Endothelial cell of umbilical vein (primary cell): Measurements from ENCODE around the gene SH3BGRL.

ENCODE experiments used
- EZH2 ChIP-seq: IDR thresholded peaks from 2 replicates; pipeline ENCODE4 v1.6.1; 2012; ENCODE audit warnings: borderline replicate concordance, low read depth, mild to moderate bottlenecking, moderate library complexity, low read length, inconsistent platforms; ENCODE audit not compliant: severe bottlenecking
- FOS ChIP-seq: IDR thresholded peaks from 2 replicates; pipeline ENCODE4 v1.6.1; 2011; ENCODE audit warnings: mild to moderate bottlenecking, low read length, moderate library complexity, borderline replicate concordance; ENCODE audit not compliant: insufficient read depth
- GATA2 ChIP-seq: IDR thresholded peaks from 2 replicates; pipeline ENCODE4 v1.7.0; 2011; ENCODE audit warnings: low read depth, mild to moderate bottlenecking, moderate library complexity, mixed read lengths, low read length; ENCODE audit not compliant: insufficient read length, insufficient read depth
- JUN ChIP-seq: IDR thresholded peaks from 2 replicates; pipeline ENCODE4 v1.6.1; 2011; ENCODE audit warnings: borderline replicate concordance, low read depth; ENCODE audit not compliant: insufficient read length, insufficient read depth
- POLR2A ChIP-seq: IDR thresholded peaks from 2 replicates; pipeline ENCODE4 v1.6.1; 2012; ENCODE audit warnings: low read depth, mild to moderate bottlenecking, control low read depth, low read length
- POLR2AphosphoS5 ChIP-seq: IDR thresholded peaks from 2 replicates; pipeline ENCODE4 v1.6.1; 2012; ENCODE audit warnings: low read depth, mild to moderate bottlenecking, control low read depth, low read length, moderate library complexity; ENCODE audit not compliant: insufficient read depth
- TF ChIP-seq, protein P1 (sequence below), 2 donors: IDR thresholded peaks; 1 replicate in 1 of 2; 2 replicates in 1 of 2; pipeline ENCODE4 v1.5.1; 2011; ENCODE audit warnings: low read length in 2 of 2, mild to moderate bottlenecking in 2 of 2, moderate library complexity in 2 of 2, control low read depth in 1 of 2, inconsistent platforms in 1 of 2, low read depth in 1 of 2; ENCODE audit not compliant: insufficient read depth in 1 of 2; ENCODE audit errors: extremely low read depth in 1 of 2
- TF ChIP-seq, protein P2 (sequence below): IDR thresholded peaks from 2 replicates; pipeline ENCODE4 v1.6.1; 2011; ENCODE audit not compliant: insufficient read depth, insufficient read length

DNA sequence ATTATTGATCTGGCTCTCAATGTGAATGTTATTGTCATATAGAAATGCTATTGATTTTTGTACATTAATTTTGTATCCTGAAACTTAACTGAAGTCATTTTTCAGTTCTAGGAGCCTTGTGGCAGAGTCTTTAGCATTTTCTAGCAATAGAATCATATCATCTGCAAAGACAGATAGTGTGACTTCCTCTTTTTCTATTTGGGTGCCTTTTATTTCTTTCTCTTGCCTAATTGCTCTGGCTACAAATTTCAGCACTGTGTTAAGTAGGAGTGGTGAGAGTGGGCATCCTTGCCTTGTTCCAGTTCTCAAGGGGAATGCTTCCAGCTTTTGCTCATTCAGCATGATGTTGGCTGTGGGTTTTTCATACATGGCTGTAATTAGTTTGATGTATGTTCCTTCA lies 102.7 kb downstream of the SH3BGRL start:
- TF ChIP-seq POLR2A (no peak), EZH2 (no peak), GATA2 (no peak), FOS (no peak), POLR2AphosphoS5 (no peak), JUN (no peak)
- TF ChIP-seq, protein P1, sequence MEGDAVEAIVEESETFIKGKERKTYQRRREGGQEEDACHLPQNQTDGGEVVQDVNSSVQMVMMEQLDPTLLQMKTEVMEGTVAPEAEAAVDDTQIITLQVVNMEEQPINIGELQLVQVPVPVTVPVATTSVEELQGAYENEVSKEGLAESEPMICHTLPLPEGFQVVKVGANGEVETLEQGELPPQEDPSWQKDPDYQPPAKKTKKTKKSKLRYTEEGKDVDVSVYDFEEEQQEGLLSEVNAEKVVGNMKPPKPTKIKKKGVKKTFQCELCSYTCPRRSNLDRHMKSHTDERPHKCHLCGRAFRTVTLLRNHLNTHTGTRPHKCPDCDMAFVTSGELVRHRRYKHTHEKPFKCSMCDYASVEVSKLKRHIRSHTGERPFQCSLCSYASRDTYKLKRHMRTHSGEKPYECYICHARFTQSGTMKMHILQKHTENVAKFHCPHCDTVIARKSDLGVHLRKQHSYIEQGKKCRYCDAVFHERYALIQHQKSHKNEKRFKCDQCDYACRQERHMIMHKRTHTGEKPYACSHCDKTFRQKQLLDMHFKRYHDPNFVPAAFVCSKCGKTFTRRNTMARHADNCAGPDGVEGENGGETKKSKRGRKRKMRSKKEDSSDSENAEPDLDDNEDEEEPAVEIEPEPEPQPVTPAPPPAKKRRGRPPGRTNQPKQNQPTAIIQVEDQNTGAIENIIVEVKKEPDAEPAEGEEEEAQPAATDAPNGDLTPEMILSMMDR (IDR thresholded peaks at IDR 0.05; ENCODE audit: extremely low read depth in 1 of 2, insufficient read depth in 1 of 2, low read depth in 1 of 2, low read length in 2 of 2) = no peak
- TF ChIP-seq, protein P2, sequence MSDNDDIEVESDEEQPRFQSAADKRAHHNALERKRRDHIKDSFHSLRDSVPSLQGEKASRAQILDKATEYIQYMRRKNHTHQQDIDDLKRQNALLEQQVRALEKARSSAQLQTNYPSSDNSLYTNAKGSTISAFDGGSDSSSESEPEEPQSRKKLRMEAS = no peak
